H1 (cell line): Measurements from ENCODE around the gene BGN. TPM values are rescaled to one million over a fixed set of nuclear protein-coding genes. Genes with fewer than 3 reads are reported as not detected.

Experiments used
- CTCF ChIA-PET: fragments of 300-600 bp; sonication (Branson Sonifier 250); formaldehyde crosslinking; loops from one replicate; lab custom pipeline; 2021; ENCODE audit not compliant: partially characterized antibody; lab: Charles Lee
- POLR2A ChIA-PET: fragments of 300-600 bp; sonication (Branson Sonifier 250); formaldehyde crosslinking; loops from one replicate; lab custom pipeline; 2021; ENCODE audit warnings: inconsistent platforms; ENCODE audit not compliant: partially characterized antibody; lab: Charles Lee
- DNase-seq, 2 experiments: peaks; one replicate each; pipeline versions ENCODE4 v3.0.0 to v3.0.0-alpha.2; 2010 to 2022; ENCODE audit warnings: low spot score in 2 of 2, low read depth in 1 of 2, mixed read lengths in 1 of 2
- FAIRE-seq: peaks from 2 replicates; lab custom pipeline; 2011; peaks lifted over from hg19 to GRCh38; lab: Jason Lieb, UNC
- H2AFZ ChIP-seq: 2 replicates; pipeline ENCODE4 v1.8.1; 2012; ENCODE audit warnings: low read length, inconsistent platforms
- H2AK5ac ChIP-seq: 2 replicates; pipeline ENCODE4 v1.6.1; 2013; ENCODE audit warnings: low read depth, low read length
- H2BK120ac ChIP-seq: replicated peaks from 2 replicates; pipeline ENCODE3; 2013; ENCODE audit warnings: low read depth, low read length, inconsistent platforms
- H2BK12ac ChIP-seq: 2 replicates; pipeline ENCODE4 v1.6.1; 2013; ENCODE audit warnings: low read depth, low read length
- H2BK15ac ChIP-seq: 2 replicates; pipeline ENCODE4 v1.6.1; 2013; ENCODE audit warnings: low read length
- H2BK20ac ChIP-seq: 2 replicates; pipeline ENCODE4 v1.6.1; 2013; ENCODE audit warnings: low read length
- H2BK5ac ChIP-seq: 2 replicates; pipeline ENCODE4 v1.6.1; 2013; ENCODE audit warnings: low read depth, low read length
- H3K14ac ChIP-seq: 2 replicates; pipeline ENCODE4 v1.6.1; 2013; ENCODE audit warnings: inconsistent platforms; ENCODE audit not compliant: insufficient read length
- H3K18ac ChIP-seq: 2 replicates; pipeline ENCODE4 v1.6.1; 2013; ENCODE audit warnings: low read length; ENCODE audit errors: extremely low read depth
- H3K23ac ChIP-seq: 2 replicates; pipeline ENCODE4 v1.6.1; 2013; ENCODE audit warnings: inconsistent platforms; ENCODE audit not compliant: insufficient read length
- H3K23me2 ChIP-seq: 2 replicates; pipeline ENCODE4 v1.6.1; 2013; ENCODE audit warnings: low read depth, low read length
- H3K27ac ChIP-seq: 2 replicates; pipeline ENCODE4 v1.6.1; 2011; ENCODE audit warnings: low read depth, low read length, inconsistent platforms
- H3K27me3 ChIP-seq, 4 experiments: replicated peaks in 1 of 4; 1 replicate in 1 of 4; 2 replicates in 3 of 4; pipeline versions ENCODE4 v1.6.1 to v1.8.1; 2011 to 2013; ENCODE audit warnings: low read length in 3 of 4, mild to moderate bottlenecking in 3 of 4, inconsistent platforms in 2 of 4, mixed read lengths in 2 of 4, moderate library complexity in 1 of 4; ENCODE audit not compliant: control insufficient read depth in 3 of 4, insufficient read depth in 3 of 4; ENCODE audit errors: extremely low read depth in 1 of 4
- H3K36me3 ChIP-seq, 4 experiments: 2 replicates each; pipeline versions ENCODE4 v1.6.1 to v1.8.1; 2011 to 2013; ENCODE audit warnings: mild to moderate bottlenecking in 4 of 4, low read length in 3 of 4, moderate library complexity in 2 of 4, control low read depth in 1 of 4, inconsistent platforms in 1 of 4; ENCODE audit not compliant: insufficient read depth in 4 of 4, control insufficient read depth in 2 of 4
- H3K4ac ChIP-seq: replicated peaks from 2 replicates; pipeline ENCODE3; 2013; ENCODE audit warnings: low read length, low read depth, mixed read lengths, inconsistent platforms; ENCODE audit not compliant: insufficient read length
- H3K4me1 ChIP-seq, 4 experiments: replicated peaks in 1 of 4; 1 replicate in 1 of 4; 2 replicates in 3 of 4; pipeline versions ENCODE4 v1.6.1 to v1.8.1; 2011 to 2013; ENCODE audit warnings: low read length in 3 of 4, inconsistent platforms in 2 of 4, mixed read lengths in 1 of 4; ENCODE audit not compliant: insufficient read depth in 4 of 4, control insufficient read depth in 3 of 4
- H3K4me2 ChIP-seq, 2 experiments: 2 replicates each; pipeline versions ENCODE4 v1.6.1 to v1.8.1; 2011 to 2013; ENCODE audit warnings: low read depth in 2 of 2, low read length in 2 of 2, control low read depth in 1 of 2, inconsistent platforms in 1 of 2, mild to moderate bottlenecking in 1 of 2; ENCODE audit not compliant: insufficient read depth in 1 of 2
- H3K4me3 ChIP-seq, 4 experiments: fragments of 200-600, 300-600 bp in 1 of 4; sonication (generic), shearing (Covaris generic), sonication (Bioruptor Twin) in 1 of 4; 2 replicates each; pipeline versions ENCODE4 v1.5.1 to v1.8.1; 2011 to 2016; ENCODE audit warnings: low read length in 4 of 4, low read depth in 3 of 4, control low read depth in 2 of 4, inconsistent platforms in 2 of 4, mild to moderate bottlenecking in 2 of 4, mixed read lengths in 1 of 4, moderate library complexity in 1 of 4; ENCODE audit not compliant: insufficient read depth in 2 of 4; ENCODE audit errors: extremely low read depth in 1 of 4
- H3K56ac ChIP-seq: replicated peaks from 2 replicates; pipeline ENCODE3; 2013; ENCODE audit warnings: low read depth, mild to moderate bottlenecking, mixed read lengths, low read length, inconsistent platforms; ENCODE audit not compliant: insufficient read length
- H3K79me1 ChIP-seq: 2 replicates; pipeline ENCODE4 v1.6.1; 2013; ENCODE audit warnings: low read depth, low read length, control low read depth
- H3K79me2 ChIP-seq, 2 experiments: 2 replicates each; pipeline versions ENCODE4 v1.6.1 to v1.8.1; 2012 to 2013; ENCODE audit warnings: low read length in 2 of 2, mild to moderate bottlenecking in 2 of 2, inconsistent platforms in 1 of 2; ENCODE audit not compliant: insufficient read depth in 2 of 2, control insufficient read depth in 1 of 2
- H3K9ac ChIP-seq, 4 experiments: replicated peaks in 1 of 4; 1 replicate in 1 of 4; 2 replicates in 3 of 4; pipeline versions ENCODE4 v1.6.1 to v1.8.1; 2011 to 2013; ENCODE audit warnings: low read depth in 3 of 4, low read length in 3 of 4, control low read depth in 2 of 4, mild to moderate bottlenecking in 2 of 4, moderate library complexity in 2 of 4, inconsistent platforms in 1 of 4; ENCODE audit errors: extremely low read depth in 1 of 4
- H3K9me3 ChIP-seq, 2 experiments: 2 replicates each; pipeline versions ENCODE4 v1.6.1 to v1.8.1; 2012 to 2013; ENCODE audit warnings: mild to moderate bottlenecking in 2 of 2, moderate library complexity in 2 of 2, control low read depth in 1 of 2, inconsistent platforms in 1 of 2, low read depth in 1 of 2, low read length in 1 of 2, mixed read lengths in 1 of 2; ENCODE audit not compliant: insufficient read depth in 2 of 2
- H4K20me1 ChIP-seq, 2 experiments: replicated peaks in 1 of 2; 2 replicates each; pipeline versions ENCODE3 to v1.8.1; 2011 to 2013; ENCODE audit warnings: inconsistent platforms in 2 of 2, low read length in 2 of 2, mild to moderate bottlenecking in 1 of 2; ENCODE audit not compliant: insufficient read depth in 2 of 2, control insufficient read depth in 1 of 2
- H4K5ac ChIP-seq: 2 replicates; pipeline ENCODE4 v1.6.1; 2013; ENCODE audit warnings: low read length, low read depth, mixed read lengths, inconsistent platforms; ENCODE audit not compliant: insufficient read length
- H4K8ac ChIP-seq: 2 replicates; pipeline ENCODE4 v1.8.0; 2013; ENCODE audit warnings: mild to moderate bottlenecking, moderate library complexity, low read length, inconsistent platforms; ENCODE audit not compliant: insufficient read depth; ENCODE audit errors: extremely low read depth
- H4K91ac ChIP-seq: replicated peaks from 2 replicates; pipeline ENCODE3; 2013; ENCODE audit warnings: low read length, mixed read lengths, inconsistent platforms; ENCODE audit not compliant: insufficient read length
- RAD21 ChIP-seq, 2 experiments: IDR thresholded peaks in 1 of 2; conservative IDR thresholded peaks in 1 of 2; 2 replicates each; pipeline ENCODE4 v1.6.1; 2011; ENCODE audit warnings: low read depth in 2 of 2, low read length in 2 of 2, improper control_type of control experiment in 1 of 2, inconsistent platforms in 1 of 2, mild to moderate bottlenecking in 1 of 2, moderate library complexity in 1 of 2
- WGBS, 2 experiments: shearing (Covaris generic) in 1 of 2; methylation state at CpG; one replicate each; pipeline versions ENCODE4 v1.1.6 to v1.1.7; 2013 to 2015; ENCODE audit warnings: low lambda C conversion rate in 2 of 2, mixed read lengths in 2 of 2, inconsistent platforms in 1 of 2, low coverage in 1 of 2, missing lambda C conversion rate in 1 of 2; ENCODE audit not compliant: insufficient replicate concordance in 2 of 2, insufficient coverage in 1 of 2, insufficient read length in 1 of 2; ENCODE audit errors: extremely low coverage in 1 of 2, missing lambda C conversion rate in 1 of 2; 5-methylcytosine and 5-hydroxymethylcytosine counted together
- polyA plus RNA-seq, 7 experiments: library from polyadenylated mRNA; depleted of rRNA in 3 of 7; stranded (reverse) in 5 of 7; unstranded in 2 of 7; fragments of >200 nt in 5 of 7; fragments of 200-250 nt in 2 of 7; gene quantifications; 1 replicate in 5 of 7; 2 replicates in 1 of 7; 4 replicates in 1 of 7; pipeline versions ENCODE4 v1.2.1 to v1.2.3, GENCODE V29; 2011 to 2013; ENCODE audit warnings: missing spikeins in 2 of 7, mixed read lengths in 2 of 7
- total RNA-seq: library from RNA; stranded (reverse); fragmentation: NEBNext Ultra II Directional; extraction: Animal tissue kit (Norgen Biotek cat#: 25700); gene quantifications from 2 replicates; pipeline ENCODE4 v1.2.1, GENCODE V29; 2021
- TF ChIP-seq, protein P1 (sequence below), 3 experiments: IDR thresholded peaks; 1 replicate in 2 of 3; 2 replicates in 1 of 3; pipeline versions ENCODE4 v1.5.1 to v1.6.1; 2011; ENCODE audit warnings: low read length in 3 of 3, mild to moderate bottlenecking in 3 of 3, inconsistent platforms in 2 of 3, low read depth in 1 of 3, moderate library complexity in 1 of 3; ENCODE audit not compliant: insufficient read depth in 1 of 3; ENCODE audit errors: control extremely low read depth in 1 of 3
- TF ChIP-seq, protein P2 (sequence below): IDR thresholded peaks from 2 replicates; pipeline ENCODE4 v1.6.1; 2011; ENCODE audit warnings: low read length, improper control_type of control experiment

The BGN gene
- total and polyA plus RNA-seq, 2 of the 8 experiments (the other 6 are each of a cell fraction or from before 2014, with no cell fraction given), result 1.8 to 2.4 TPM

DNA sequence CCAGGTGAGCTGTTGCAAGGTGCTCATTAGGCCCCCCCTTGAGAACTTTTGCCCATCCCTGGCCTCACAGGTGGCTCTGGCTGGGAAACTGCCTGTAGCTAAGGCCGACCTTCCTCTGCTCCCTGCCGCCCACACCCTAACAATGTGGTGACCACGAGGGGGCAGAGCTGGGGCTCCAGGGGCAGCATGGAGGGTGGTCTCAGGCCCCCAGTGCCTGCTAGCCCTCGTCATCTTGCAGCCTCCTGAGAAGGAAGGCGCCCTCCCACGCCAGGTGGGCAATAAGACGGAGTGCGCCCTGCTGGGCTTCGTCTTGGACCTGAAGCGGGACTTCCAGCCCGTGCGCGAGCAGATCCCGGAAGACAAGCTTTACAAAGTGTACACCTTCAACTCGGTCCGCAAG, 55.0 kb downstream of the BGN start:
- no peak overlapping the region for H3K23ac ChIP-seq
- no peaks in the 10 kb centered on the region for H3K27me3 ChIP-seq
- no peaks in the 10 kb centered on the region for H3K23me2 ChIP-seq
- H2BK12ac ChIP-seq, result no peak overlapping the region
- H3K79me1 ChIP-seq, result no peaks in the 10 kb centered on the region
- FAIRE-seq, result no peak
- H3K27ac ChIP-seq, result no peak overlapping the region
- H2BK15ac ChIP-seq, result no peak overlapping the region
- POLR2A ChIA-PET, result no interaction called here
- H3K14ac ChIP-seq, result no peak overlapping the region
- H3K4me2 ChIP-seq, result no peak overlapping the region
- WGBS, 2 experiments, result 96% methylated on average over 9 of the region's 16 CpGs; no CpG with 5 or more reads in 1 of the 2 experiments
- H2AFZ ChIP-seq, result no peak overlapping the region
- H4K20me1 ChIP-seq, result no peaks in the 10 kb centered on the region
- H3K4me3 ChIP-seq, result no peak overlapping the region
- DNase-seq, result peak in 1 of 2 experiments; percentile 54
- peak in 1 of 2 experiments; percentile 16; a peak in 1 of 4 replicates for TF ChIP-seq RAD21 (IDR thresholded peaks at IDR 0.05 in 1 of 2, conservative IDR thresholded peaks at IDR 0.05 in 1 of 2; ENCODE audit: low read depth in 2 of 2, low read length in 2 of 2)
- TF ChIP-seq, protein P1, sequence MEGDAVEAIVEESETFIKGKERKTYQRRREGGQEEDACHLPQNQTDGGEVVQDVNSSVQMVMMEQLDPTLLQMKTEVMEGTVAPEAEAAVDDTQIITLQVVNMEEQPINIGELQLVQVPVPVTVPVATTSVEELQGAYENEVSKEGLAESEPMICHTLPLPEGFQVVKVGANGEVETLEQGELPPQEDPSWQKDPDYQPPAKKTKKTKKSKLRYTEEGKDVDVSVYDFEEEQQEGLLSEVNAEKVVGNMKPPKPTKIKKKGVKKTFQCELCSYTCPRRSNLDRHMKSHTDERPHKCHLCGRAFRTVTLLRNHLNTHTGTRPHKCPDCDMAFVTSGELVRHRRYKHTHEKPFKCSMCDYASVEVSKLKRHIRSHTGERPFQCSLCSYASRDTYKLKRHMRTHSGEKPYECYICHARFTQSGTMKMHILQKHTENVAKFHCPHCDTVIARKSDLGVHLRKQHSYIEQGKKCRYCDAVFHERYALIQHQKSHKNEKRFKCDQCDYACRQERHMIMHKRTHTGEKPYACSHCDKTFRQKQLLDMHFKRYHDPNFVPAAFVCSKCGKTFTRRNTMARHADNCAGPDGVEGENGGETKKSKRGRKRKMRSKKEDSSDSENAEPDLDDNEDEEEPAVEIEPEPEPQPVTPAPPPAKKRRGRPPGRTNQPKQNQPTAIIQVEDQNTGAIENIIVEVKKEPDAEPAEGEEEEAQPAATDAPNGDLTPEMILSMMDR (IDR thresholded peaks at IDR 0.05; ENCODE audit: control extremely low read depth in 1 of 3, insufficient read depth in 1 of 3, low read depth in 1 of 3, low read length in 3 of 3), result peak in 2 of 3 experiments; percentile 34 to 41; a peak in 2 of 4 replicates
- TF ChIP-seq, protein P2, sequence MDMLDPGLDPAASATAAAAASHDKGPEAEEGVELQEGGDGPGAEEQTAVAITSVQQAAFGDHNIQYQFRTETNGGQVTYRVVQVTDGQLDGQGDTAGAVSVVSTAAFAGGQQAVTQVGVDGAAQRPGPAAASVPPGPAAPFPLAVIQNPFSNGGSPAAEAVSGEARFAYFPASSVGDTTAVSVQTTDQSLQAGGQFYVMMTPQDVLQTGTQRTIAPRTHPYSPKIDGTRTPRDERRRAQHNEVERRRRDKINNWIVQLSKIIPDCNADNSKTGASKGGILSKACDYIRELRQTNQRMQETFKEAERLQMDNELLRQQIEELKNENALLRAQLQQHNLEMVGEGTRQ, result no peak
- H3K79me2 ChIP-seq, result no peaks in the 10 kb centered on the region
- no peak overlapping the region; the same call in 1 of the 2 replicates for H4K8ac ChIP-seq
- no peak overlapping the region for H2BK20ac ChIP-seq
- CTCF ChIA-PET, result interaction anchor here (0.6 to 7.9 kb wide), 16 partner anchors 10 to 490 kb away, joined by 3 to 41 read pairs (median 4); partner anchors contain the start of gene DUSP9
- H3K36me3 ChIP-seq, result no peaks in the 10 kb centered on the region
- H3K56ac ChIP-seq, result no peak overlapping the region
- no peak overlapping the region for H3K9ac ChIP-seq
- no peak overlapping the region for H2BK120ac ChIP-seq
- no peak overlapping the region for H3K4ac ChIP-seq
- no peak overlapping the region for H2AK5ac ChIP-seq
- no peak overlapping the region for H3K18ac ChIP-seq
- no peaks in the 10 kb centered on the region for H3K9me3 ChIP-seq
- H2BK5ac ChIP-seq, result no peak overlapping the region
- no peak overlapping the region for H4K5ac ChIP-seq
- no peaks in the 10 kb centered on the region for H3K4me1 ChIP-seq
- no peak overlapping the region for H4K91ac ChIP-seq
